GM10266 (cell line): ENCODE results near the gene THY1.

Experiments
- DNase-seq: peaks from one replicate; pipeline ENCODE4 v3.0.0; 2012; ENCODE audit errors: extremely low spot score
- TF ChIP-seq, protein P1 (sequence below): IDR thresholded peaks from 2 replicates; pipeline ENCODE4 v1.5.1; 2012; ENCODE audit warnings: mild to moderate bottlenecking, low read depth; ENCODE audit not compliant: control insufficient read depth, insufficient read depth; ENCODE audit errors: missing control alignments

THY1 gene

DNA sequence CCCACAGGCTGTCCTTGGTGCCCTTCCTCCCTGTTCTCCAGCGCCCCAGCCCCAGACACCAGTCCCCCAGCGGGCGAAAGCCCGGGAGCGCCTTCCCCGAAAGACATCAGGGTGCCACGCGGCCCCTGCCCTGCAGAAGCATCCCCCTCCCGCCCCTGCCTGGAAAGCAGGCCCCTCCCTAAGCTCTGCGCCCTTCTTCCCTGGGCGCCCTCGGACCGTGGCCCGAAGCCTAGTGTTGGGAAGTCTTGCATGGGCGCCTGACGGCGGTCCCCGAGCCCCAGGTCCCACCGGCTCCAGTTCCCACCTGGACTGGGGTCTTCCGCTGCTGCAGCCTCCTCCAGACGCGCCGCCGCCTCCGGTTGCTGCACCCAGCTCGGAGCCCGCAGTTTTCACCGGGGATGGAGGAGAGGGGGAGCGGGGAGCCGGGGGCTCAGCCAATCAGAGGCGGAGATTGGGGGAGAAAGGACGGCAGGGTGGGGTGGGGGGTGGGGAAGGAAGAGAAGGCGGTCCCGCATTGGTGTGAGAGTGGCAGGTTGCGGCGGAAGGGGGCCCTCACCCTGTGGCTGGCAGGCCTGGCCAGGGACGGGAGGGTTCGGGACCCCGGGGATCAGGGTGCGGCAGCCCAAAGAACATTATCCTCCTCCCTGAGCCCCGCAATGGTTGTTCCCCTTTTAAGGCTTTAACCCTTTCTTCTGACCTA lies at the start of gene THY1:
Gene THY1, minus strand, starts transcription at position 364 of the 700 bp plus-strand sequence. CDS start 2,267 bp downstream, outside the sequence.
- TF ChIP-seq, protein P1, sequence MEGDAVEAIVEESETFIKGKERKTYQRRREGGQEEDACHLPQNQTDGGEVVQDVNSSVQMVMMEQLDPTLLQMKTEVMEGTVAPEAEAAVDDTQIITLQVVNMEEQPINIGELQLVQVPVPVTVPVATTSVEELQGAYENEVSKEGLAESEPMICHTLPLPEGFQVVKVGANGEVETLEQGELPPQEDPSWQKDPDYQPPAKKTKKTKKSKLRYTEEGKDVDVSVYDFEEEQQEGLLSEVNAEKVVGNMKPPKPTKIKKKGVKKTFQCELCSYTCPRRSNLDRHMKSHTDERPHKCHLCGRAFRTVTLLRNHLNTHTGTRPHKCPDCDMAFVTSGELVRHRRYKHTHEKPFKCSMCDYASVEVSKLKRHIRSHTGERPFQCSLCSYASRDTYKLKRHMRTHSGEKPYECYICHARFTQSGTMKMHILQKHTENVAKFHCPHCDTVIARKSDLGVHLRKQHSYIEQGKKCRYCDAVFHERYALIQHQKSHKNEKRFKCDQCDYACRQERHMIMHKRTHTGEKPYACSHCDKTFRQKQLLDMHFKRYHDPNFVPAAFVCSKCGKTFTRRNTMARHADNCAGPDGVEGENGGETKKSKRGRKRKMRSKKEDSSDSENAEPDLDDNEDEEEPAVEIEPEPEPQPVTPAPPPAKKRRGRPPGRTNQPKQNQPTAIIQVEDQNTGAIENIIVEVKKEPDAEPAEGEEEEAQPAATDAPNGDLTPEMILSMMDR = no peak
- DNase-seq = no peak

DNA sequence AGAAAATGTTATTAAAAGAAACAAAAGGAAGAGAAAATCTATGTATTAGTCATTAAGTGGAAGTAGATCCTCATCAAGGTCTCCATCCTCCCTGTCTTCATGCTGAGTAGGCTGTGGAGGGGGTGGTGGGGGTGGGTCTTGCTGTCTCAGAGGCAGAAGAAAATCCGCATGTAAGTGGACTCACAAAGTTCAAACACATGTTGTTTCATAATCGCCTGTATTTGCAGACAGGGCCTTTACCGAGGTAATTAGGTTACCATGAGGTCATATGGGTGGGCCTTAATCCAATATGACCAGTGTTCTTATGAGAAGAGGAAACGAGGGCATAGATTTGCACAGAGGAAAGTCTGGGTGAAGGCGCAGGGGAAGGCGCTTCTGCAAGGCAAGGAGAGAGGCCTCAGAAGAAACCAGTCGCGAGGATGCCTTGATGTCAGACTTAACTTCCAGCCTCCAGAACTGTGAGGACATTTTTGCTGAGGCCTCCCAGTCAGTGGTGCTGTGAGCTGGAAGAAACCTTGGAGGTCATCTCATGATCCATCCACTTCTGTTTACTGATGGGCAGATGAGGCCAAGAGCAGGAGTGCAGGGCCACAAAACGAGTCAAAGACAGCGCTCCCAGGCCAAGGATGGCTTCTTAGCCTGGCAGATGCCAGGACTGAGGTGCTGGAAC lies 49.3 kb upstream of the THY1 start:
- TF ChIP-seq, protein P1 = no peak
- no peak for DNase-seq

DNA sequence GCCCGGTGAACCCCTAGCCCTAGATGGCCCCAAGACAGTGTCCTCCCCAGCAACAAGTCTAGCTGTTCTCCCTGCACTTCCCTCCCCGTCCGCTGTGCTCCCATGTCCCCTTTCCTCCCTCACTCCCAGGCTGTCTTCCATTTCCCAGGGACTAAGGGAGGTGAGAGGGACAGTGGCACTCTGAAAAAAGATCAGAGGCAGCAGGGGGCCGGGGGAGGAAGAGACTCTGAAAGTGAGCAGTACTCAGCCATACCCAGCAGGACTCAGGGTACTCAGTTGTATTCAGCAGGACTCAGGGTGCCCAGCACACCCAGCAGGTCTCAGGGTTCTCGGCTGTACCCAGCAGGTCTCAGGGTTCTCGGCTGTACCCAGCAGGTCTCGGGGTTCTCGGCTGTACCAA lies 48.4 kb upstream of the THY1 start:
- TF ChIP-seq, protein P1 = no peak
- DNase-seq = no peak

DNA sequence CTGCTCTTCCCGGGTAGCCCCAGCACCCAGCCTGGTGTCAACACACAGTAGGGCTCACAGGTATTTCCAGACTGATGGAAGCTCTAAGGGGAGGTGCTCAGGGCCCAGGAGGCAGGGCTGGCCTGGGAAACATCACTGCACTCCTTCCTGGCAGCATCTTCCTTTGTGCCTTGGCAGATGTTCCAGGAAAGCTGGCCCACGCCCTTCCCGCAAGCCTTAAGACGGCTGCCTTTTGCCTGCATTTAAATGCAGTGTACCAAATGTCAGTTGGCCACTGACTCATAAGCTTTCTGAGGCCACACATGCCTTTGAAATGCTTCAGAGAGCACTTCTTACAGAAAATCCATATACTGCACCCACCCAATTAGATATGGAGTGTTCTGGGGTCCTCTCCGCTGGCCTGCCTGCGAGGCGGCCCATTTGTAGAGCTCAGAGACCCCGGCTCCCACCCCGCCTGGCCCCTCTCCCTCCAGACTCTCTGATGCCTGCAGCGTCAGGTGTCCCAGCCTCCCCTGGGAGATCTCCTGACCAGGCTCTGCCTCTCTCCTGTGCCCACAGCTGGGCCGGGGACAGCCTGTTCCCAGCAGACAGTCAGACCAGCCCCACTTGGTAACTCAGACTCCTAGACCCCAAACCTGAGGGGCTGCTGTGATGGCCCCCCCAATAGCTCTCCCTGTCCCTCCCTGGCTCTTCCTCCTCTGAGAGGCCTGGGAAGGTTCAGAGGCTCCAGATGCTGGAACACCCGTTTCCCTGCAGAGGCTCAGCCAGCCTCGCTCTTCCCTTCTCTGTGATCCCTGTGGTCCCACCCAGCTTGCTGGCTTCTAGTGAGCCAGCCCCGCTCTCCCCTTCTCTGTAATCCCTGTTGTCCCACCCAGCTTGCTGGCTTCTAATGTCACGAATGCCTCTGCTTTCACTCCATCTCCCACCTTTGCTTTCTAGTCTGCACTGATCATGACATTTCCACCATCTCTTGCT lies 47.6 kb upstream of the THY1 start:
- no peak for DNase-seq
- TF ChIP-seq, protein P1 = no peak

DNA sequence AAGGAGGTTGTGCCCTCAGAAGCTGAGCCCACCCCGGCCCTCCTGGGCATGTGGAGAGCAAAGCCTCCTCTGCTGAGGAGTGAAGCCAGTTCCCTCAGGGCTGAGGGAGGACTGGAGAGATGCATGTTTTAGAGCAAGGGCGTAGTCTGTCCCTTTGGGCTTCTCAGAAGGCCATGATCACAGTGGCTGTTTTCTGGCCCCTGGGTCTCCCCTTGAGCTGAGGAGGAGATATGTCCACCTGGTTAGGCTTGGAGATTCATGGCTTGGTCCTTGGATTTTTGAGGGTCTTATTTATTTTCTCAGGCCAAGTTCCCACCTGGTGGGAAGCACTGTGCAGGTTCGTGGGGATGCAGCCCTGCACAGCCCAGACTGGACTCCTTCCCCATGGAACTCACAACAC lies 46.5 kb upstream of the THY1 start:
- DNase-seq = no peak
- TF ChIP-seq, protein P1 = no peak

DNA sequence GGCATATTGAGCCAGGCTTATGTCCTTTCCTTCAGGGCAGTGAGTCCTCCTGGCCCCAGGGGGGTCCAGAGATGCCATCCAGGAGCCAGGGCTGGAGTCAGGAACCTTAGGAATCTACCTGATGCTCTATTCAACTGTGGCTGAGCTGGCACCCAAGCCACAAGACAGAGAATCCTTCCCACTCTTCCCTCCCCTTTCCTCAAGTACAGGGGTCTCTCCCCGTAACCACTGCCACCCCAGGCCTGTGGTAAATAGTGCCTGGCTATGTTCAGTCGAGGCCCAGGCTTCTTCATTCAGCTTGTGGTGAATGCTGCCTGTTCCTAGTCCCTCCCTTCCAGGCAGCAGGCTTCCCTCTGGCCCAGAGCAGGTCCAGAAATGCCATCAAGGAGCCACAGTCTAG lies 45.5 kb upstream of the THY1 start:
- no peak for DNase-seq
- TF ChIP-seq, protein P1 = no peak
